H9 (cell line): Measurements from ENCODE around the gene MPZL3. TPM values are rescaled to one million over a fixed set of nuclear protein-coding genes. Genes with fewer than 3 reads are reported as not detected.

Source experiments
- DNase-seq: peaks from one replicate; pipeline ENCODE4 v3.0.0-alpha.2; 2017
- H2AFZ ChIP-seq: one replicate; pipeline ENCODE4 v1.6.1; 2013; ENCODE audit warnings: mild to moderate bottlenecking, low read length, control low read depth, moderate library complexity
- H2AK5ac ChIP-seq: 2 replicates; pipeline ENCODE4 v1.6.1; 2013; ENCODE audit warnings: low read length, control low read depth, mixed read lengths; ENCODE audit not compliant: insufficient read length
- H2BK120ac ChIP-seq: one replicate; pipeline ENCODE4 v1.6.1; 2013; ENCODE audit warnings: low read depth, mild to moderate bottlenecking, low read length, control low read depth, inconsistent platforms; ENCODE audit not compliant: poor library complexity, severe bottlenecking
- H2BK12ac ChIP-seq: 2 replicates; pipeline ENCODE4 v1.6.1; 2013; ENCODE audit warnings: low read length, control low read depth, mixed read lengths, low read depth; ENCODE audit not compliant: insufficient read length
- H2BK15ac ChIP-seq: 2 replicates; pipeline ENCODE4 v1.6.1; 2013; ENCODE audit warnings: low read depth, low read length, control low read depth
- H2BK20ac ChIP-seq: one replicate; pipeline ENCODE4 v1.6.1; 2013; ENCODE audit warnings: low read depth, mild to moderate bottlenecking, low read length, control low read depth, inconsistent platforms; ENCODE audit not compliant: poor library complexity, severe bottlenecking
- H2BK5ac ChIP-seq: 2 replicates; pipeline ENCODE4 v1.6.1; 2013; ENCODE audit warnings: low read length, control low read depth, mixed read lengths; ENCODE audit not compliant: insufficient read length
- H3K14ac ChIP-seq: 2 replicates; pipeline ENCODE4 v1.6.1; 2013; ENCODE audit warnings: low read length, control low read depth; ENCODE audit not compliant: insufficient read depth
- H3K18ac ChIP-seq: 2 replicates; pipeline ENCODE4 v1.6.1; 2013; ENCODE audit warnings: low read depth, mild to moderate bottlenecking, mixed read lengths, low read length, control low read depth; ENCODE audit not compliant: insufficient read length
- H3K23ac ChIP-seq: 2 replicates; pipeline ENCODE4 v1.6.1; 2013; ENCODE audit warnings: low read length, control low read depth, mixed read lengths, low read depth; ENCODE audit not compliant: insufficient read length
- H3K23me2 ChIP-seq: 2 replicates; pipeline ENCODE4 v1.6.1; 2013; ENCODE audit warnings: low read depth, mild to moderate bottlenecking, mixed read lengths, low read length, control low read depth; ENCODE audit not compliant: insufficient read length, poor library complexity, severe bottlenecking
- H3K27ac ChIP-seq: 2 replicates; pipeline ENCODE4 v1.5.1; 2013; ENCODE audit warnings: low read length, control low read depth, mixed read lengths, low read depth; ENCODE audit not compliant: insufficient read length
- H3K27me3 ChIP-seq: 2 replicates; pipeline ENCODE4 v1.6.1; 2013; ENCODE audit warnings: low read length, control low read depth, inconsistent platforms; ENCODE audit not compliant: insufficient read depth
- H3K4ac ChIP-seq: 2 replicates; pipeline ENCODE4 v1.6.1; 2013; ENCODE audit warnings: low read depth, mild to moderate bottlenecking, control low read depth, inconsistent platforms, low read length, moderate library complexity
- H3K4me1 ChIP-seq: 2 replicates; pipeline ENCODE4 v1.6.1; 2013; ENCODE audit warnings: low read length, control low read depth, inconsistent platforms; ENCODE audit not compliant: insufficient read depth
- H3K4me2 ChIP-seq: 2 replicates; pipeline ENCODE4 v1.6.1; 2013; ENCODE audit warnings: low read length, control low read depth, mixed read lengths; ENCODE audit not compliant: insufficient read length, insufficient read depth
- H3K56ac ChIP-seq: 2 replicates; pipeline ENCODE4 v1.6.1; 2013; ENCODE audit warnings: low read depth, mild to moderate bottlenecking, mixed read lengths, low read length, control low read depth; ENCODE audit not compliant: insufficient read length
- H3K79me1 ChIP-seq: 2 replicates; pipeline ENCODE4 v1.6.1; 2013; ENCODE audit warnings: low read depth, mild to moderate bottlenecking, moderate library complexity, low read length, control low read depth, inconsistent platforms; ENCODE audit not compliant: insufficient read depth, poor library complexity, severe bottlenecking
- H3K79me2 ChIP-seq: 2 replicates; pipeline ENCODE4 v1.6.1; 2013; ENCODE audit warnings: low read length, control low read depth, inconsistent platforms; ENCODE audit not compliant: insufficient read depth
- H3K9ac ChIP-seq: 2 replicates; pipeline ENCODE4 v1.6.1; 2013; ENCODE audit warnings: low read length, control low read depth, mixed read lengths; ENCODE audit not compliant: insufficient read length; ENCODE audit errors: extremely low read depth
- H3K9me3 ChIP-seq: one replicate; pipeline ENCODE4 v1.6.1; 2013; ENCODE audit warnings: low read depth, low read length, inconsistent platforms; ENCODE audit not compliant: control insufficient read depth
- H3T11ph ChIP-seq: one replicate; pipeline ENCODE4 v1.6.1; 2013; ENCODE audit warnings: mild to moderate bottlenecking, low read length, control low read depth, inconsistent platforms
- H4K20me1 ChIP-seq: one replicate; pipeline ENCODE4 v1.6.1; 2013; ENCODE audit not compliant: control insufficient read depth, insufficient read length, insufficient read depth
- H4K5ac ChIP-seq: 2 replicates; pipeline ENCODE4 v1.6.1; 2013; ENCODE audit warnings: low read depth, mild to moderate bottlenecking, mixed read lengths, low read length, control low read depth; ENCODE audit not compliant: insufficient read length
- H4K8ac ChIP-seq: replicated peaks from 2 replicates; pipeline ENCODE4 v1.6.1; 2013; ENCODE audit warnings: low read length, control low read depth, mixed read lengths, low read depth; ENCODE audit not compliant: insufficient read length
- H4K91ac ChIP-seq: 2 replicates; pipeline ENCODE4 v1.6.1; 2013; ENCODE audit warnings: low read depth, mild to moderate bottlenecking, moderate library complexity, mixed read lengths, low read length, control low read depth; ENCODE audit not compliant: insufficient read length
- H3K27ac Mint-ChIP-seq, 3 experiments: 2 replicates in 2 of 3; 3 replicates in 1 of 3; pipeline ENCODE4 v1.8.0; 2020 to 2021; ENCODE audit warnings: mixed read lengths in 3 of 3, mild to moderate bottlenecking in 1 of 3, moderate library complexity in 1 of 3
- H3K27me3 Mint-ChIP-seq: 2 replicates; pipeline ENCODE4 v1.8.0; 2021; ENCODE audit warnings: low read depth, mild to moderate bottlenecking, moderate library complexity, mixed read lengths
- H3K36me3 Mint-ChIP-seq, 3 experiments: 2 replicates in 2 of 3; 3 replicates in 1 of 3; pipeline ENCODE4 v1.8.0; 2020 to 2021; ENCODE audit warnings: low read depth in 3 of 3, mixed read lengths in 3 of 3; ENCODE audit not compliant: insufficient read depth in 1 of 3
- H3K4me1 Mint-ChIP-seq, 2 experiments: 2 replicates each; pipeline ENCODE4 v1.8.0; 2020; ENCODE audit warnings: mixed read lengths in 2 of 2
- H3K4me3 Mint-ChIP-seq, 2 experiments: 2 replicates in 1 of 2; 3 replicates in 1 of 2; pipeline ENCODE4 v1.8.0; 2020 to 2021; ENCODE audit warnings: mild to moderate bottlenecking in 2 of 2, mixed read lengths in 2 of 2, moderate library complexity in 1 of 2
- H3K9me3 Mint-ChIP-seq, 2 experiments: 2 replicates in 1 of 2; 3 replicates in 1 of 2; pipeline ENCODE4 v1.8.0; 2020; ENCODE audit warnings: mild to moderate bottlenecking in 2 of 2, mixed read lengths in 2 of 2, moderate library complexity in 1 of 2
- CTCF ChIP-seq: fragments of 200-600 bp; sonication (generic); conservative IDR thresholded peaks from 3 replicates; pipeline ENCODE4 v1.8.0; 2021; ENCODE audit warnings: antibody characterized with exemption, mild to moderate bottlenecking
- WGBS: extraction: QIAGEN DNeasy Blood & Tissue Kit; methylation state at CpG from one replicate; pipeline ENCODE4 v1.1.7; 2013; ENCODE audit warnings: missing lambda C conversion rate, low lambda C conversion rate, mixed read lengths; ENCODE audit not compliant: insufficient read length; ENCODE audit errors: extremely low coverage; 5-methylcytosine and 5-hydroxymethylcytosine counted together
- total RNA-seq: library from RNA; stranded (reverse); gene quantifications from 2 replicates; pipeline ENCODE4 v1.2.1, GENCODE V29; 2021

MPZL3 gene
- total RNA-seq, 1 experiment from 2014 or later, result 2.6 TPM

- H3K79me1 ChIP-seq, result no peaks in the 10 kb centered on the region
- H3K9me3 Mint-ChIP-seq, result peaks cover 0 to 4% of the 10 kb centered on the region in 2 experiments; a peak in 3 of 5 replicates
- no CpG with 5 or more reads among the region's 1 CpG for WGBS
- H3K36me3 Mint-ChIP-seq, result peaks cover 0 to 4% (median 0%) of the 10 kb centered on the region in 3 experiments; a peak in 3 of 7 replicates
- no peak overlapping the region for H3T11ph ChIP-seq
- no peak overlapping the region for H2AK5ac ChIP-seq
- no peak overlapping the region for H3K9ac ChIP-seq
- peaks cover 3% of the 10 kb centered on the region in 2 experiments; a peak in 3 of 4 replicates for H3K4me1 Mint-ChIP-seq
- no peaks in the 10 kb centered on the region for H3K23me2 ChIP-seq
- H3K27me3 ChIP-seq, result no peaks in the 10 kb centered on the region
- no peak overlapping the region for H3K27ac ChIP-seq
- H4K8ac ChIP-seq, result no peak overlapping the region
- peaks cover 20% of the 10 kb centered on the region for H3K27me3 Mint-ChIP-seq
- no peak overlapping the region for H2BK5ac ChIP-seq
- no peak overlapping the region for H3K23ac ChIP-seq
- no peak overlapping the region for H2BK15ac ChIP-seq
- no peaks in the 10 kb centered on the region for H3K9me3 ChIP-seq
- no peaks in the 10 kb centered on the region for H3K79me2 ChIP-seq
- no peak overlapping the region for H2AFZ ChIP-seq
- H3K4ac ChIP-seq, result no peak overlapping the region
- no peak overlapping the region for H2BK12ac ChIP-seq
- no peak overlapping the region for H4K91ac ChIP-seq
- H4K20me1 ChIP-seq, result no peaks in the 10 kb centered on the region
- no peak overlapping the region for H3K4me3 Mint-ChIP-seq
- H2BK120ac ChIP-seq, result no peak overlapping the region
- no peak for TF ChIP-seq CTCF
- no peak for DNase-seq
- H3K4me1 ChIP-seq, result no peaks in the 10 kb centered on the region
- H3K18ac ChIP-seq, result no peak overlapping the region
- H2BK20ac ChIP-seq, result no peak overlapping the region
- no peak overlapping the region for H3K27ac Mint-ChIP-seq
- H3K56ac ChIP-seq, result no peak overlapping the region
- no peak overlapping the region for H3K14ac ChIP-seq
- H4K5ac ChIP-seq, result no peak overlapping the region
- no peak overlapping the region for H3K4me2 ChIP-seq
Observed at GRCh38 chr11:118219732-118220131, 32.4 kb downstream of the MPZL3 start.
